ENCODE data around the gene DROSHA. TPM values are rescaled to one million over a fixed set of nuclear protein-coding genes. Genes with fewer than 3 reads are reported as not detected.

The DROSHA gene
- total and polyA plus RNA-seq, 2 donors (not counting 1 experiment from before 2014, with no cell fraction given) = 44.1 to 48.4 TPM

DNA sequence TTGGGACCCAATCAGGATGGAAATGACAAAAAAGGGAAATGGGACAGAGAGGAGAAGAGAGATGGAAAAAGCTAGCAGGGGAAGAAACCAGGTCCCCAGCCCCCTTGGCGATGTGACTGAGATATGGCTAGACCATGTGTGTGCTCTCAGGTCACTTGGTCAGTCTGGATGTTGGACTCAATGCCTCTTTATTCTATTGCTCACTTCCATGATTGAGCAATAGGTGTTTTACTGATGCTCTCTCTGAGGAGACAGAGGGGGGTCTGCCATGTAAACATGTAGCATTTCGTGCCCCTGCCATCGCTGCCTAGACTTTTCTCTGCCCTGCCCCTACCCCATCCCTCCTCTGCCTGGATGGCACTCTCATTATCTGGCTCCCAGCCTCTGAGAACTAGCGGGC lies 150.6 kb downstream of the DROSHA start:
- no peak overlapping the region for H3K9ac ChIP-seq (ENCODE audit: insufficient read depth, low read length)
- H2AFZ ChIP-seq (ENCODE audit: low read length) = no peak overlapping the region
- H3K4me1 ChIP-seq (ENCODE audit: control insufficient read depth, extremely low read depth, insufficient read depth, low read length) = no peaks in the 10 kb centered on the region
- H4K20me1 ChIP-seq (ENCODE audit: control insufficient read depth, extremely low read depth, insufficient read depth, low read length) = no peaks in the 10 kb centered on the region
- no peaks in the 10 kb centered on the region for H3K27me3 ChIP-seq (ENCODE audit: control insufficient read depth, insufficient read depth, low read length)
- H3K79me2 ChIP-seq (ENCODE audit: control insufficient read depth, insufficient read depth, low read length) = no peaks in the 10 kb centered on the region
- no peak overlapping the region for H3K4me3 ChIP-seq (replicated peaks in 1 of 4; ENCODE audit: control extremely low read depth in 1 of 4, insufficient read depth in 1 of 4, low read depth in 3 of 4, low read length in 4 of 4)
- H3K9me3 ChIP-seq (ENCODE audit: control insufficient read depth, insufficient read depth, low read depth, low read length) = no peaks in the 10 kb centered on the region
- no peak overlapping the region for H3K4me2 ChIP-seq (ENCODE audit: extremely low read depth, insufficient read depth, low read length)
- no peaks in the 10 kb centered on the region for H3K36me3 ChIP-seq (ENCODE audit: control insufficient read depth, insufficient read depth, low read length)
- TF ChIP-seq EZH2 (IDR thresholded peaks at IDR 0.05; ENCODE audit: low read length, missing control alignments) = no peak
- TF ChIP-seq, protein P1, sequence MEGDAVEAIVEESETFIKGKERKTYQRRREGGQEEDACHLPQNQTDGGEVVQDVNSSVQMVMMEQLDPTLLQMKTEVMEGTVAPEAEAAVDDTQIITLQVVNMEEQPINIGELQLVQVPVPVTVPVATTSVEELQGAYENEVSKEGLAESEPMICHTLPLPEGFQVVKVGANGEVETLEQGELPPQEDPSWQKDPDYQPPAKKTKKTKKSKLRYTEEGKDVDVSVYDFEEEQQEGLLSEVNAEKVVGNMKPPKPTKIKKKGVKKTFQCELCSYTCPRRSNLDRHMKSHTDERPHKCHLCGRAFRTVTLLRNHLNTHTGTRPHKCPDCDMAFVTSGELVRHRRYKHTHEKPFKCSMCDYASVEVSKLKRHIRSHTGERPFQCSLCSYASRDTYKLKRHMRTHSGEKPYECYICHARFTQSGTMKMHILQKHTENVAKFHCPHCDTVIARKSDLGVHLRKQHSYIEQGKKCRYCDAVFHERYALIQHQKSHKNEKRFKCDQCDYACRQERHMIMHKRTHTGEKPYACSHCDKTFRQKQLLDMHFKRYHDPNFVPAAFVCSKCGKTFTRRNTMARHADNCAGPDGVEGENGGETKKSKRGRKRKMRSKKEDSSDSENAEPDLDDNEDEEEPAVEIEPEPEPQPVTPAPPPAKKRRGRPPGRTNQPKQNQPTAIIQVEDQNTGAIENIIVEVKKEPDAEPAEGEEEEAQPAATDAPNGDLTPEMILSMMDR (conservative IDR thresholded peaks at IDR 0.05 in 1 of 2, IDR thresholded peaks at IDR 0.05 in 1 of 2; ENCODE audit: low read depth in 1 of 2, low read length in 2 of 2) = no peak
- DNase-seq (ENCODE audit: low read depth in 2 of 2) = no peak
- no peak overlapping the region for H3K27ac ChIP-seq (ENCODE audit: insufficient read depth, low read length)

DNA sequence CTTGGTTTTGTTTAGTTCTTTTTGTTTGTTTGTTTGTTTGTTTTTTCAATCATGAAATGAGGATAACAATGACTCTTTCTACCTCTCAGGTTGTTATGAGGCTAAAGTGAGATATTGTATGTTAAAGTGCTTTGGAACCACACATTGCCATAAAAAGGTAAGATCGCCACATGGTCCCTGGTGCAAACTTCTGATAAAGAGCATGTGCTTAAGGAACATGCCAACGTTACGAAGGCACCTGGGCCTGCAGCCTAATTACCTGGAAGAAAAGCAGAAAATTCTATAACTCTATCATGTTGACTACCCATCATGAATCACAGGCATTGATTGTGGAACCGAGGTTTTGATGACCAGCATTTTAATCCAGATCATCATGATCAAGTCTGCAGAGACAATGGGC lies 151.8 kb downstream of the DROSHA start:
- Histone ChIP-seq H3K36me3 (ENCODE audit: control insufficient read depth, insufficient read depth, low read length) (no peaks in the 10 kb centered on the region), H3K9ac (ENCODE audit: insufficient read depth, low read length) (no peak overlapping the region), H4K20me1 (ENCODE audit: control insufficient read depth, extremely low read depth, insufficient read depth, low read length) (no peaks in the 10 kb centered on the region), H2AFZ (ENCODE audit: low read length) (no peak overlapping the region), H3K4me3 (replicated peaks in 1 of 4; ENCODE audit: control extremely low read depth in 1 of 4, insufficient read depth in 1 of 4, low read depth in 3 of 4, low read length in 4 of 4) (no peak overlapping the region), H3K4me1 (ENCODE audit: control insufficient read depth, extremely low read depth, insufficient read depth, low read length) (no peaks in the 10 kb centered on the region), H3K9me3 (ENCODE audit: control insufficient read depth, insufficient read depth, low read depth, low read length) (no peaks in the 10 kb centered on the region), H3K79me2 (ENCODE audit: control insufficient read depth, insufficient read depth, low read length) (no peaks in the 10 kb centered on the region), H3K27me3 (ENCODE audit: control insufficient read depth, insufficient read depth, low read length) (no peaks in the 10 kb centered on the region), H3K4me2 (ENCODE audit: extremely low read depth, insufficient read depth, low read length) (no peak overlapping the region), H3K27ac (ENCODE audit: insufficient read depth, low read length) (no peak overlapping the region)
- TF ChIP-seq, protein P1 (conservative IDR thresholded peaks at IDR 0.05 in 1 of 2, IDR thresholded peaks at IDR 0.05 in 1 of 2; ENCODE audit: low read depth in 1 of 2, low read length in 2 of 2) = no peak
- DNase-seq (ENCODE audit: low read depth in 2 of 2) = no peak

DNA sequence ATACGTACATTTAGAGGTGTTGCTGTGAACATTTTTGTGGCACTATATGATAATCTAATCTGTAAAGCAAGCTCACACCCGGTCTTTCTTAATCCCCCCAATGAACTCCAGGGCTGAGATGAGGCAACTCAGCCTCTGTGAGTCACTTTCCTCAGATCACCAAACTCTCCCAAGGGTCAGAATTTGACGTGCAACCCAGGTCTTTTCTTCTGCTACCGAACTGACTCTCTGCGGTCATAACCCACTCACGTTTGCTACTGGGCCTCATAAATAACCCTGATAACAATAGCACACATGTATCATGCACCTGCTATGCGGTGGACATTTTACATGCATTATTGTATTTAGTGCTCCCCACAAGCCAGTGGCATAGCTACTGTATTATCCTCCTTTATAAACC lies 153.1 kb downstream of the DROSHA start:
- H3K27me3 ChIP-seq (ENCODE audit: control insufficient read depth, insufficient read depth, low read length) = no peaks in the 10 kb centered on the region
- no peaks in the 10 kb centered on the region for H3K79me2 ChIP-seq (ENCODE audit: control insufficient read depth, insufficient read depth, low read length)
- no peak overlapping the region for H3K4me2 ChIP-seq (ENCODE audit: extremely low read depth, insufficient read depth, low read length)
- no peak overlapping the region for H2AFZ ChIP-seq (ENCODE audit: low read length)
- H3K4me1 ChIP-seq (ENCODE audit: control insufficient read depth, extremely low read depth, insufficient read depth, low read length) = no peaks in the 10 kb centered on the region
- no peak overlapping the region for H3K27ac ChIP-seq (ENCODE audit: insufficient read depth, low read length)
- H4K20me1 ChIP-seq (ENCODE audit: control insufficient read depth, extremely low read depth, insufficient read depth, low read length) = no peaks in the 10 kb centered on the region
- no peak for TF ChIP-seq EZH2 (IDR thresholded peaks at IDR 0.05; ENCODE audit: low read length, missing control alignments)
- TF ChIP-seq, protein P1 (conservative IDR thresholded peaks at IDR 0.05 in 1 of 2, IDR thresholded peaks at IDR 0.05 in 1 of 2; ENCODE audit: low read depth in 1 of 2, low read length in 2 of 2) = no peak
- H3K9ac ChIP-seq (ENCODE audit: insufficient read depth, low read length) = no peak overlapping the region
- peak in 1 of 2 donors; percentile 55 for DNase-seq (ENCODE audit: low read depth in 2 of 2)
- no peak overlapping the region for H3K4me3 ChIP-seq (replicated peaks in 1 of 4; ENCODE audit: control extremely low read depth in 1 of 4, insufficient read depth in 1 of 4, low read depth in 3 of 4, low read length in 4 of 4)
- no peaks in the 10 kb centered on the region for H3K36me3 ChIP-seq (ENCODE audit: control insufficient read depth, insufficient read depth, low read length)
- no peaks in the 10 kb centered on the region for H3K9me3 ChIP-seq (ENCODE audit: control insufficient read depth, insufficient read depth, low read depth, low read length)

Data from fibroblast of lung (primary cell).